ENCODE measurements around the gene ESRP2.

The ESRP2 gene

DNA sequence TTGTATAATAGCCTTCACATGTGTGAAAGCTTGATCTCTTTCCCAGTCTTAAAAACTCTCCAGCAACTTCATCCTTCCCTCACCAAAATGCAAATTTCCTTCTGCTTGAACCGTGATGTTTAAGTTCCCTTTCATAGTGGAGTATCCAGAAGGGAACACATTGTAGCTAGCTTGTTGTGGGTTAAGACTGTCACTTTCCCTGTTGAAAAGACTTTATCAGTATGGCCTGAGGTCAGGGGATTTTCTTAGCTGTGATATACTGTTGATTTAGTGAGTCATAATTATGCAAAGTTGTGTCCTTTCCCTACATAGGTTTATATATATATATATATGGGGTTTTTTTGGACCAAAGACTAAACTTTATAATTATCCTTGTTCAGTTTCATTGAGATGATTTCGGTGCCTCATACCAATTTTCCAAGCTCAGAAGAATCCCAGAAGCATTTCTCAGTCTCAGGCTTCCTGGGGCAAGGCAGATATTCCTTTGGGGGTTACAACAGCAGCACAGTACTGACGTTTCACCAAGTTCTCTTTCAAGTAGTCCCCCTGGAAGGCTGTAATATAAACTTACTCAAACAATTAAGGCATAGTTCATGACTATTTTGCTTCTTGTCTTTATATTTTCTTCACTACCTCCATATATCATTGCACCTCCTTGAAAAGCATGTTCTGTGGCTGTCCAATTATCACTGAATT, 35.7 kb downstream of the ESRP2 start:
- TF ChIP-seq, protein P1, sequence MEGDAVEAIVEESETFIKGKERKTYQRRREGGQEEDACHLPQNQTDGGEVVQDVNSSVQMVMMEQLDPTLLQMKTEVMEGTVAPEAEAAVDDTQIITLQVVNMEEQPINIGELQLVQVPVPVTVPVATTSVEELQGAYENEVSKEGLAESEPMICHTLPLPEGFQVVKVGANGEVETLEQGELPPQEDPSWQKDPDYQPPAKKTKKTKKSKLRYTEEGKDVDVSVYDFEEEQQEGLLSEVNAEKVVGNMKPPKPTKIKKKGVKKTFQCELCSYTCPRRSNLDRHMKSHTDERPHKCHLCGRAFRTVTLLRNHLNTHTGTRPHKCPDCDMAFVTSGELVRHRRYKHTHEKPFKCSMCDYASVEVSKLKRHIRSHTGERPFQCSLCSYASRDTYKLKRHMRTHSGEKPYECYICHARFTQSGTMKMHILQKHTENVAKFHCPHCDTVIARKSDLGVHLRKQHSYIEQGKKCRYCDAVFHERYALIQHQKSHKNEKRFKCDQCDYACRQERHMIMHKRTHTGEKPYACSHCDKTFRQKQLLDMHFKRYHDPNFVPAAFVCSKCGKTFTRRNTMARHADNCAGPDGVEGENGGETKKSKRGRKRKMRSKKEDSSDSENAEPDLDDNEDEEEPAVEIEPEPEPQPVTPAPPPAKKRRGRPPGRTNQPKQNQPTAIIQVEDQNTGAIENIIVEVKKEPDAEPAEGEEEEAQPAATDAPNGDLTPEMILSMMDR (IDR thresholded peaks at IDR 0.05) = no peak

DNA sequence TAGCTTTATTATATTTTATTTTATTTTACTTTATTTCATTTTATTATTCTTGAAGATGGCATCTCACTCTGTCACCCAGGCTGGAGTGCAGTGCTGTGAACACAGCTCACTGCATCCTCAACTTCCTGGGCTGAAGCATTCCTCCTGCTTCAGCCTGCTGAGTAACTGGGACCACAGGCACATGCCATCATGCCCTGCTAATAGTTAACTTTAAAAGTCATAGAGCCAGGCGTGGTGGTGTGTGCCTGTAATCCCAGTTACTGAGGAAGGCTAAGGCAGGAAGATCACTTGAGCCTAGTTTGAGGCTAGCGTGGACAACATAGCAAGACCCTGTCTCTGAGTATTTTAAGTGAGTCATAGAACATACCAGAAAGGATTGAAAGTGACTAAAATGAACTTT, 38.7 kb downstream of the ESRP2 start:
- TF ChIP-seq, protein P1 (IDR thresholded peaks at IDR 0.05) = no peak

DNA sequence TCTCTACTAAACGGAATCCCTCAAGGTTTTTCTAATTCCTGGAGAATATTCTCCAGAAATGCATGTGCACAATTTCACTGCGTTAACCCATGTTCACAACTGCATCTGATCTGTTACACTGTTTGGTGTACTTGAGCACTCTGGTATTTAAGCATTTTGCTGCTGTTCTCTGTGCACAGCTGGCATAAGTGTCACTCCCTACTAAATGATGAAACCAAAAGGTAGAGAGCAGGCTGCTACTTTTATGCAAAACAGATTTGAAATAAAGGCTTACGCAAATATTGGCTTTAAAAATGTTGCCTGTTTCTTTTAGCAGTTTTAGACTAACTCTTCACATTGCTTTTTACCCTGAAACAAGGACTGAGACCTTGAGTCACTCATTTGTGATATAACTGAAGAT, 41.7 kb downstream of the ESRP2 start:
- TF ChIP-seq, protein P1 (IDR thresholded peaks at IDR 0.05) = no peak

DNA sequence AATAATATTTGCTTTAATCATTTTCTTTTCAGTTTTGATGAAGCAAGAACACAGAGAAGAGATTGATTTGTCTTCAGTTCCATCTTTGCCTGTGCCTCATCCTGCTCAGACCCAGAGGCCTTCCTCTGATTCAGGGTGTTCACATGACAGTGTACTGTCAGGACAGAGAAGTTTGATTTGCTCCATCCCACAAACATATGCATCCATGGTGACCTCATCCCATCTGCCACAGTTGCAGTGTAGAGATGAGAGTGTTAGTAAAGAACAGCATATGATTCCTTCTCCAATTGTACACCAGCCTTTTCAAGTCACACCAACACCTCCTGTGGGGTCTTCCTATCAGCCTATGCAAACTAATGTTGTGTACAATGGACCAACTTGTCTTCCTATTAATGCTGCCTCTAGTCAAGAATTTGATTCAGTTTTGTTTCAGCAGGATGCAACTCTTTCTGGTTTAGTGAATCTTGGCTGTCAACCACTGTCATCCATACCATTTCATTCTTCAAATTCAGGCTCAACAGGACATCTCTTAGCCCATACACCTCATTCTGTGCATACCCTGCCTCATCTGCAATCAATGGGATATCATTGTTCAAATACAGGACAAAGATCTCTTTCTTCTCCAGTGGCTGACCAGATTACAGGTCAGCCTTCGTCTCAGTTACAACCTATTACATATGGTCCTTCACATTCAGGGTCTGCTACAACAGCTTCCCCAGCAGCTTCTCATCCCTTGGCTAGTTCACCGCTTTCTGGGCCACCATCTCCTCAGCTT, 45.0 kb downstream of the ESRP2 start:
- TF ChIP-seq, protein P1 (IDR thresholded peaks at IDR 0.05) = no peak

DNA sequence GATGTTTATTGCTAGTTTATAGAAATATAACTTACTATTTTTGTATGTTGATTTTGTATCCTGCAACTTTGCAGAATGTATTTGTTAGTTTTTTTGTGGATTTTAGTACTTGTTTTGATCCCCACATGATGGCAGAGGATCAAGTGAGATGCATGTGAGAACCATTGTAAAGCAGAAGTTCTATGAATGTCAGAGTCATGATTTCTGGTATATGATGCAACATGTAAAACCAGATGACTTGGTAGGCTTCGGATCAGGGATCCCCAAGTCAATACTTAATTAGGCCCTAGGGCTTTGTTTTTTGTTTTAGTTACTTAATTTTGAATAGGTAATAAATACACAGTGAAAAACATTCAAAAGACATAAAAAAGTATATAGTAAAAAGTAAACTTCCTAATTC, 45.8 kb downstream of the ESRP2 start:
- TF ChIP-seq, protein P1 (IDR thresholded peaks at IDR 0.05) = no peak

DNA sequence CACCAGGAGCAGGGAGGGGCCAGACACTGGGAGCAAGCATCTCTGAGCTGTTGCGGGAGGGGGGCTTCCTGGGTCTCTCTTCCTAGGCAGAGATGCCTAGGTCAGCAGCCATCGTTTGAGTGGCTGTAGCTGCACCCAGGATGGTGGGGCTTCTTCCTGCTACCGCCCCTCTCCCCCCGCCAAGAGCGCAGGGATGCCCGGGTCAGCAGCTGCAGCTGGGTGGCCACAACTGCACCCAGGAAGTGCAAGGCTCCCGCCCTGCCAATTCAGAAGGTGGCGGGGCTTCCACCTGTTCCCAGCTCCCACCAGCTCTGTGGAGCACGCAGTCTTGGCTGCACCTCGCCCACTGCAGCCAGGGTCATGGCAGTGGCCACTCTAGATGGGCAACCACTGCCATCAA, 47.8 kb downstream of the ESRP2 start:
- TF ChIP-seq, protein P1 (IDR thresholded peaks at IDR 0.05) = no peak

DNA sequence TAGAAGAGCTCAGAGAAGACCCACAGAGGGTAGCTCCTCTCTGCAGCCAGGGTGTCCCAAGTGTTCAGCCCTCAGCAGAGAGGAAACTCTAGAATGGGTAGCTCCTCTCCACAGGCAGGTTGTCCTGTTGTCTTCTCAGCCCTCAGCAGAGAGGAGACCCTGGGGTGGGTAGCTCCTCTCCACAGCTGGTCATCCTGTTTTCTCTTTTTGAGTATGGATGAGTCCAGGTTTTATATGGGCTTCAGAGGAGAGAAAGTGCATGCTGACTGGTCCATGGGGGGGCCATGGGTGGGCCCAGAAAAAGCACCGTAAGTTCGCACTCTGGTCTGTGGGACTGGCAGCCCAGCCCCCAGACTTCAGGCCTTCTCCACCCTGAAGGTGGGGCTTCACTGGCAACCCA, 48.4 kb downstream of the ESRP2 start:
- TF ChIP-seq, protein P1 (IDR thresholded peaks at IDR 0.05) = no peak

All from LNCAP (cell line).